Adrenal gland (tissue), 5 donors: ENCODE results near the gene GLYAT.
"Not testable (repeated sequence)": the region's sequence is repeated elsewhere in the genome, so short reads cannot be mapped to it uniquely, and the experiment has no call there.

Source experiments
- POLR2A ChIP-seq, 2 donors: fragments of 450-650 bp; IDR thresholded peaks; one replicate each; pipeline ENCODE4 v1.6.1; 2017; ENCODE audit warnings: antibody characterized with exemption in 2 of 2, mild to moderate bottlenecking in 2 of 2, moderate library complexity in 1 of 2
- TF ChIP-seq, protein P1 (sequence below), 6 experiments: fragments of 450-650 bp in 4 of 6; fragments of 200-600 bp in 2 of 6; sonication (generic) in 1 of 6; IDR thresholded peaks; 1 replicate in 5 of 6; 2 replicates in 1 of 6; pipeline versions ENCODE4 v1.5.1 to v1.8.0; 2016 to 2021; ENCODE audit warnings: antibody characterized with exemption in 6 of 6, mild to moderate bottlenecking in 2 of 6, moderate library complexity in 1 of 6
- donor health status: DM: no; HTN: no; CAD: no.

DNA sequence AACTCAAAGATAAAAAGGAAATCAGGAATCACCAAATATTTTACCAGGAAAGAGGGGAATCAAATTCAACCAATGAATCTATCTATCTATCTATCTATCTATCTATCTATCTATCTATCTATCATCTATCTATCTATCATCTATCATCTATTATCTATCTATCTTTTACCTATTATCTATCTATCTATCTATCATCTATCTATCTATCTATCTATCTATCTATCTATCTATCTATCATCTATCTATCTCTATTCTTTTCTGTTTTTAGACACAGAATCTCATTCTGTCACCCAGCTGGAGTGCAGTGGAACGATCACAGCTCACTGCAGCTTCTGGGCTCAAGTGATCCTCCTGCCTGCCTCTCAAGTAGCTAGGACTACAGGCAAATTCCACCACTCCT lies 54.2 kb downstream of the GLYAT start:
- TF ChIP-seq, protein P1, sequence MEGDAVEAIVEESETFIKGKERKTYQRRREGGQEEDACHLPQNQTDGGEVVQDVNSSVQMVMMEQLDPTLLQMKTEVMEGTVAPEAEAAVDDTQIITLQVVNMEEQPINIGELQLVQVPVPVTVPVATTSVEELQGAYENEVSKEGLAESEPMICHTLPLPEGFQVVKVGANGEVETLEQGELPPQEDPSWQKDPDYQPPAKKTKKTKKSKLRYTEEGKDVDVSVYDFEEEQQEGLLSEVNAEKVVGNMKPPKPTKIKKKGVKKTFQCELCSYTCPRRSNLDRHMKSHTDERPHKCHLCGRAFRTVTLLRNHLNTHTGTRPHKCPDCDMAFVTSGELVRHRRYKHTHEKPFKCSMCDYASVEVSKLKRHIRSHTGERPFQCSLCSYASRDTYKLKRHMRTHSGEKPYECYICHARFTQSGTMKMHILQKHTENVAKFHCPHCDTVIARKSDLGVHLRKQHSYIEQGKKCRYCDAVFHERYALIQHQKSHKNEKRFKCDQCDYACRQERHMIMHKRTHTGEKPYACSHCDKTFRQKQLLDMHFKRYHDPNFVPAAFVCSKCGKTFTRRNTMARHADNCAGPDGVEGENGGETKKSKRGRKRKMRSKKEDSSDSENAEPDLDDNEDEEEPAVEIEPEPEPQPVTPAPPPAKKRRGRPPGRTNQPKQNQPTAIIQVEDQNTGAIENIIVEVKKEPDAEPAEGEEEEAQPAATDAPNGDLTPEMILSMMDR (IDR thresholded peaks at IDR 0.05) = not testable (repeated sequence)
- TF ChIP-seq POLR2A (IDR thresholded peaks at IDR 0.05) = not testable (repeated sequence)
